ENCODE measurements around the gene ZBTB16. TPM values are rescaled to one million over a fixed set of nuclear protein-coding genes. Genes with fewer than 3 reads are reported as not detected.

ZBTB16 gene
- polyA plus RNA-seq, 3 donors = 4.1 to 12.3 (median 8.3) TPM

GRCh38 chr11:114242032-114242431, 182.5 kb downstream of the ZBTB16 start:
- H3K9me3 Mint-ChIP-seq = no peaks in the 10 kb centered on the region
- no peak overlapping the region for H3K4me3 Mint-ChIP-seq
- peaks cover 4 to 9% of the 10 kb centered on the region in 2 donors for H3K36me3 Mint-ChIP-seq
- Histone ChIP-seq H3K9ac (ENCODE audit: insufficient read depth, low read length, poor library complexity, severe bottlenecking) (no peak overlapping the region), H3K36me3 (replicated peaks in 1 of 2; ENCODE audit: control insufficient read depth in 1 of 2, insufficient read depth in 2 of 2, low read length in 2 of 2) (no peaks in the 10 kb centered on the region), H3K27ac (ENCODE audit: low read depth in 1 of 2, low read length in 2 of 2) (no peak overlapping the region), H3K4me3 (replicated peaks in 1 of 3; ENCODE audit: low read depth in 2 of 3, low read length in 3 of 3) (no peak overlapping the region), H4K20me1 (ENCODE audit: insufficient read depth, low read length) (no peaks in the 10 kb centered on the region), H3K27me3 (ENCODE audit: control insufficient read depth in 2 of 2, insufficient read depth in 2 of 2, low read length in 2 of 2) (no peaks in the 10 kb centered on the region), H3K9me3 (replicated peaks in 1 of 2; ENCODE audit: control insufficient read depth in 1 of 2, insufficient read depth in 1 of 2, low read length in 2 of 2) (no peaks in the 10 kb centered on the region), H3K4me1 (ENCODE audit: control insufficient read depth in 1 of 2, insufficient read depth in 2 of 2, low read length in 2 of 2) (no peaks in the 10 kb centered on the region), H2AFZ (ENCODE audit: insufficient read depth, low read depth, low read length, poor library complexity, severe bottlenecking) (no peak overlapping the region), H3K79me2 (ENCODE audit: insufficient read depth, low read length) (no peaks in the 10 kb centered on the region), H3K4me2 (replicated peaks; ENCODE audit: extremely low read depth, low read length, poor library complexity, severe bottlenecking) (no peak overlapping the region)
- no peak for TF ChIP-seq CTCF (IDR thresholded peaks at IDR 0.05)
- 96% methylated on average over 13 of the region's 15 CpGs for WGBS (ENCODE audit: insufficient coverage)
- peaks cover 4% of the 10 kb centered on the region for H3K4me1 Mint-ChIP-seq
- no peak overlapping the region for H3K27ac Mint-ChIP-seq
- intact Hi-C loops (cut with micrococcal nuclease) = no loop called here
- no peak for DNase-seq
- H3K27me3 Mint-ChIP-seq (ENCODE audit: low read depth in 3 of 3) = peaks cover 0 to 4% (median 0%) of the 10 kb centered on the region in 3 donors

GRCh38 chr11:114243461-114244372, 184.2 kb downstream of the ZBTB16 start:
- Histone ChIP-seq H3K27ac (ENCODE audit: low read depth in 1 of 2, low read length in 2 of 2) (no peak overlapping the region), H3K27me3 (ENCODE audit: control insufficient read depth in 2 of 2, insufficient read depth in 2 of 2, low read length in 2 of 2) (no peaks in the 10 kb centered on the region), H2AFZ (ENCODE audit: insufficient read depth, low read depth, low read length, poor library complexity, severe bottlenecking) (no peak overlapping the region), H3K9ac (ENCODE audit: insufficient read depth, low read length, poor library complexity, severe bottlenecking) (no peak overlapping the region), H3K79me2 (ENCODE audit: insufficient read depth, low read length) (no peaks in the 10 kb centered on the region), H3K4me1 (ENCODE audit: control insufficient read depth in 1 of 2, insufficient read depth in 2 of 2, low read length in 2 of 2) (no peaks in the 10 kb centered on the region), H3K36me3 (replicated peaks in 1 of 2; ENCODE audit: control insufficient read depth in 1 of 2, insufficient read depth in 2 of 2, low read length in 2 of 2) (no peaks in the 10 kb centered on the region), H3K4me2 (replicated peaks; ENCODE audit: extremely low read depth, low read length, poor library complexity, severe bottlenecking) (no peak overlapping the region), H3K4me3 (replicated peaks in 1 of 3; ENCODE audit: low read depth in 2 of 3, low read length in 3 of 3) (no peak overlapping the region), H4K20me1 (ENCODE audit: insufficient read depth, low read length) (no peaks in the 10 kb centered on the region), H3K9me3 (replicated peaks in 1 of 2; ENCODE audit: control insufficient read depth in 1 of 2, insufficient read depth in 1 of 2, low read length in 2 of 2) (no peaks in the 10 kb centered on the region)
- no peak overlapping the region for H3K4me3 Mint-ChIP-seq
- no peak for TF ChIP-seq CTCF (IDR thresholded peaks at IDR 0.05)
- H3K9me3 Mint-ChIP-seq = no peaks in the 10 kb centered on the region
- H3K27me3 Mint-ChIP-seq (ENCODE audit: low read depth in 3 of 3) = peaks cover 0 to 3% (median 0%) of the 10 kb centered on the region in 3 donors
- peaks cover 9% of the 10 kb centered on the region in 2 donors for H3K36me3 Mint-ChIP-seq
- 76% methylated on average over 6 of the region's 14 CpGs for WGBS (ENCODE audit: insufficient coverage)
- DNase-seq = no peak
- H3K27ac Mint-ChIP-seq = peak overlapping the region in 1 of 7 donors; percentile 51
- intact Hi-C loops (cut with micrococcal nuclease) = no loop called here
- peaks cover 4% of the 10 kb centered on the region for H3K4me1 Mint-ChIP-seq
